Natural killer cell (primary cell): ENCODE data around the gene SLC5A6. TPM values are rescaled to one million over a fixed set of nuclear protein-coding genes. Genes with fewer than 3 reads are reported as not detected.
A peak's percentile ranks its signal among the peaks of the same experiment; 100 is the strongest.

Experiments used
- ATAC-seq, 3 donors: fragments of 150-1000 bp in 2 of 3; fragments of 200-7000 bp in 1 of 3; cut with Tn5 transposase; 1 replicate in 1 of 3; 2 replicates in 2 of 3; pipeline ENCODE4 v1.10.0; 2021; ENCODE audit warnings: mild to moderate bottlenecking in 2 of 3, moderate library complexity in 2 of 3
- DNase-seq, 2 donors: peaks; one replicate each; pipeline versions ENCODE4 v3.0.0 to v3.0.0-alpha.2; 2013 to 2021; ENCODE audit warnings: mixed read lengths in 1 of 2
- H3K27ac ChIP-seq: one replicate; pipeline ENCODE4 v1.5.1; 2013; ENCODE audit warnings: mild to moderate bottlenecking, low read length
- H3K27me3 ChIP-seq: one replicate; pipeline ENCODE4 v1.6.1; 2013; ENCODE audit warnings: low read length; ENCODE audit not compliant: control insufficient read depth, insufficient read depth
- H3K36me3 ChIP-seq: one replicate; pipeline ENCODE4 v1.6.1; 2013; ENCODE audit warnings: low read length; ENCODE audit not compliant: control insufficient read depth, insufficient read depth
- H3K4me1 ChIP-seq: one replicate; pipeline ENCODE4 v1.6.1; 2013; ENCODE audit warnings: low read length; ENCODE audit not compliant: control insufficient read depth, insufficient read depth
- H3K4me3 ChIP-seq: one replicate; pipeline ENCODE4 v1.5.1; 2013; ENCODE audit warnings: low read length
- H3K9me3 ChIP-seq: one replicate; pipeline ENCODE4 v1.6.1; 2013; ENCODE audit warnings: low read length; ENCODE audit not compliant: control insufficient read depth, insufficient read depth
- H3K27ac Mint-ChIP-seq, 2 donors: one replicate each; pipeline ENCODE4 v1.8.0; 2022; ENCODE audit warnings: mild to moderate bottlenecking in 2 of 2, mixed read lengths in 2 of 2, moderate library complexity in 1 of 2
- H3K27me3 Mint-ChIP-seq, 2 donors: one replicate each; pipeline ENCODE4 v1.8.0; 2022; ENCODE audit warnings: low read depth in 2 of 2, mixed read lengths in 2 of 2
- H3K36me3 Mint-ChIP-seq: one replicate; pipeline ENCODE4 v1.8.0; 2022; ENCODE audit warnings: mixed read lengths
- H3K4me1 Mint-ChIP-seq, 2 donors: one replicate each; pipeline ENCODE4 v1.8.0; 2022; ENCODE audit warnings: mixed read lengths in 2 of 2
- H3K4me3 Mint-ChIP-seq: one replicate; pipeline ENCODE4 v1.8.0; 2022; ENCODE audit warnings: mild to moderate bottlenecking, moderate library complexity, mixed read lengths
- H3K9me3 Mint-ChIP-seq, 2 donors: one replicate each; pipeline ENCODE4 v1.8.0; 2022; ENCODE audit warnings: mixed read lengths in 2 of 2
- CTCF ChIP-seq: fragments of 200-600 bp; IDR thresholded peaks from one replicate; pipeline ENCODE4 v1.8.0; 2022; ENCODE audit warnings: antibody characterized with exemption
- WGBS: methylation state at CpG from one replicate; pipeline ENCODE4 v1.1.7; 2013; ENCODE audit warnings: missing lambda C conversion rate; ENCODE audit not compliant: insufficient coverage; 5-methylcytosine and 5-hydroxymethylcytosine counted together
- intact Hi-C: fragments of 100-400 bp; cut with micrococcal nuclease; formaldehyde crosslinking; loops from one replicate; pipeline ENCODE4 v1.14.2; 2022
- total RNA-seq, 4 donors: library from RNA; stranded (reverse); fragments of 120-200 nt in 1 of 4; gene quantifications; one replicate each; pipeline versions ENCODE4 v1.2.3 to v1.2.4, GENCODE V29; 2013 to 2022

The SLC5A6 gene
- total RNA-seq, 3 donors from 2014 or later (not counting 1 experiment from before 2014, with no cell fraction given): 86.2 to 102 (median 93.7) TPM

- Mint-ChIP-seq H3K4me3 (no peak overlapping the region), H3K9me3 (no peaks in the 10 kb centered on the region), H3K27me3 (no peaks in the 10 kb centered on the region), H3K27ac (no peak overlapping the region), H3K36me3 (no peaks in the 10 kb centered on the region), H3K4me1 (no peaks in the 10 kb centered on the region)
- H3K4me1 ChIP-seq: no peaks in the 10 kb centered on the region
- no peaks in the 10 kb centered on the region for H3K36me3 ChIP-seq
- WGBS: 85% methylated on average over 15 of the region's 15 CpGs
- ATAC-seq: no peak
- no peak overlapping the region for H3K4me3 ChIP-seq
- H3K27me3 ChIP-seq: no peaks in the 10 kb centered on the region
- intact Hi-C loops: no loop called here
- H3K9me3 ChIP-seq: no peaks in the 10 kb centered on the region
- DNase-seq: no peak
- no peak overlapping the region for H3K27ac ChIP-seq
- TF ChIP-seq CTCF: no peak
Measured at GRCh38 chr2:27162151-27163121, 49.6 kb downstream of the SLC5A6 start.

GRCh38 chr2:27160191-27160590, 51.9 kb downstream of the SLC5A6 start:
- H3K27ac ChIP-seq: no peak overlapping the region
- ATAC-seq (no peak), DNase-seq (no peak)
- WGBS: 92% methylated on average over 8 of the region's 9 CpGs
- Mint-ChIP-seq H3K27ac (no peak overlapping the region), H3K4me1 (no peaks in the 10 kb centered on the region), H3K9me3 (no peaks in the 10 kb centered on the region), H3K27me3 (no peaks in the 10 kb centered on the region), H3K4me3 (no peak overlapping the region), H3K36me3 (no peaks in the 10 kb centered on the region)
- no peaks in the 10 kb centered on the region for H3K27me3 ChIP-seq
- intact Hi-C loops: no loop called here
- no peaks in the 10 kb centered on the region for H3K9me3 ChIP-seq
- no peak overlapping the region for H3K4me3 ChIP-seq
- no peaks in the 10 kb centered on the region for H3K36me3 ChIP-seq
- H3K4me1 ChIP-seq: no peaks in the 10 kb centered on the region
- TF ChIP-seq CTCF: no peak

DNA sequence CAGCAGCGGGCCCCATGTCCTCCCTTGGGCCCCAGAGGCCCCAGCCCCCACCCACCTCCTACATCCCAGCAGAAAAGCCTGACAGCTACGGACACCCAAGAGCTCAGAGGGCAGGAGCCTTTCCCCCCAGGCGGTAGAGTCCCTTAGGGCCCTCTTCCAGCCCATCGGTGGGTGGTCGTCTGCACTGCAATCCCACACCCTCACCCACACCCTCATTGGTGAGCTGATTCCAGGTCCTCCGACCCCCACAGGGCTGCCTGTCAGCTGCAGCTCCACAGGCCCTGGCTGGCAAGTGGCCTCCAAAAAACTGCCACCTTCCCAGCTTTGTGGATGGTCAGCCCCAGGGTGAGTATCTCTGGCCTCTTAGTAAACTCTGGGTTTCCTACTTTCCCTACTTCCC, 52.8 kb downstream of the SLC5A6 start:
- Mint-ChIP-seq H3K4me1 (no peaks in the 10 kb centered on the region), H3K27me3 (no peaks in the 10 kb centered on the region), H3K36me3 (no peaks in the 10 kb centered on the region), H3K9me3 (no peaks in the 10 kb centered on the region), H3K27ac (no peak overlapping the region), H3K4me3 (no peak overlapping the region)
- Histone ChIP-seq H3K9me3 (no peaks in the 10 kb centered on the region), H3K4me3 (no peak overlapping the region), H3K36me3 (no peaks in the 10 kb centered on the region), H3K4me1 (no peaks in the 10 kb centered on the region), H3K27me3 (no peaks in the 10 kb centered on the region), H3K27ac (no peak overlapping the region)
- ATAC-seq (peak in 1 of 3 donors; percentile 12), DNase-seq (no peak)
- TF ChIP-seq CTCF: no peak
- intact Hi-C loops: no loop called here
- 92% methylated on average over 6 of the region's 6 CpGs for WGBS
